B cell (primary cell): ENCODE measurements around the gene CASP12.

ENCODE experiments used
- EZH2 ChIP-seq: IDR thresholded peaks from 2 replicates; pipeline ENCODE4 v1.6.1; 2012; ENCODE audit warnings: borderline replicate concordance, low read depth, mild to moderate bottlenecking, moderate library complexity, low read length; ENCODE audit not compliant: insufficient read depth, poor library complexity, severe bottlenecking
- TF ChIP-seq, protein P1 (sequence below): fragments of 200-600 bp; IDR thresholded peaks from one replicate; pipeline ENCODE4 v1.8.0; 2022; ENCODE audit warnings: antibody characterized with exemption, mild to moderate bottlenecking

GRCh38 chr11:104876861-104877431 lies 21.3 kb downstream of the CASP12 start:
- TF ChIP-seq, protein P1, sequence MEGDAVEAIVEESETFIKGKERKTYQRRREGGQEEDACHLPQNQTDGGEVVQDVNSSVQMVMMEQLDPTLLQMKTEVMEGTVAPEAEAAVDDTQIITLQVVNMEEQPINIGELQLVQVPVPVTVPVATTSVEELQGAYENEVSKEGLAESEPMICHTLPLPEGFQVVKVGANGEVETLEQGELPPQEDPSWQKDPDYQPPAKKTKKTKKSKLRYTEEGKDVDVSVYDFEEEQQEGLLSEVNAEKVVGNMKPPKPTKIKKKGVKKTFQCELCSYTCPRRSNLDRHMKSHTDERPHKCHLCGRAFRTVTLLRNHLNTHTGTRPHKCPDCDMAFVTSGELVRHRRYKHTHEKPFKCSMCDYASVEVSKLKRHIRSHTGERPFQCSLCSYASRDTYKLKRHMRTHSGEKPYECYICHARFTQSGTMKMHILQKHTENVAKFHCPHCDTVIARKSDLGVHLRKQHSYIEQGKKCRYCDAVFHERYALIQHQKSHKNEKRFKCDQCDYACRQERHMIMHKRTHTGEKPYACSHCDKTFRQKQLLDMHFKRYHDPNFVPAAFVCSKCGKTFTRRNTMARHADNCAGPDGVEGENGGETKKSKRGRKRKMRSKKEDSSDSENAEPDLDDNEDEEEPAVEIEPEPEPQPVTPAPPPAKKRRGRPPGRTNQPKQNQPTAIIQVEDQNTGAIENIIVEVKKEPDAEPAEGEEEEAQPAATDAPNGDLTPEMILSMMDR, result no peak
- TF ChIP-seq EZH2, result no peak
